Measurements from ENCODE around the gene PSMD12. TPM values are rescaled to one million over a fixed set of nuclear protein-coding genes. Genes with fewer than 3 reads are reported as not detected.
A peak's percentile ranks its signal among the peaks of the same experiment; 100 is the strongest.
"Not testable (repeated sequence)": the region's sequence is repeated elsewhere in the genome, so short reads cannot be mapped to it uniquely, and the experiment has no call there.

Gene PSMD12
- total RNA-seq, 1 experiment from 2014 or later, result 12.9 TPM

GRCh38 chr17:67365738-67366192 is 612 bp downstream of the PSMD12 start:
- in situ Hi-C loops (cut with HindIII; ENCODE audit: low pct_unique_long_range_greater_than_20kb, low sequenced_read_pairs), result no loop called here
- peak; percentile 36 for DNase-seq (ENCODE audit: low read depth)

- in situ Hi-C loops (cut with HindIII; ENCODE audit: low pct_unique_long_range_greater_than_20kb, low sequenced_read_pairs), result no loop called here
- no peak for DNase-seq (ENCODE audit: low read depth)
Measured at GRCh38 chr17:67364847-67365737, 1.3 kb downstream of the PSMD12 start.

DNA sequence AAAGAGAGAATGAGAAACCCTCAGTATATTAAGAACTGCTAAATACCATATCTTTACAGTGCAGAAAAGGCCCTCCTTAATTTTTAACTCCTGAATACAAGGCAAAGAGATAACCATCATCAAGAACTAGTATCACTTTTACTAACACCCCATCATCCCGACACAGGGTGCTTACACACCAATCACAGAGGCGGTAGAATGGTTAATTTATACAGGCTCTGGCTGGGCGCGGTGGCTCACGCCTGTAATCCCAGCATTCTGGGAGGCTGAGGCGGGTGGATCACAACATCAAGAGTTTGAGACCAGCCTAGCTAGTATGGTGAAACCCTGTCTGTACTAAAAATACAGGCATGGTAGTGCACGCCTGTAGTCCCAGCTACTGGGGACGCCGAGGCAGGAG is 4.2 kb downstream of the PSMD12 start:
- DNase-seq (ENCODE audit: low read depth), result no peak
- in situ Hi-C loops (cut with HindIII; ENCODE audit: low pct_unique_long_range_greater_than_20kb, low sequenced_read_pairs), result no loop called here

DNA sequence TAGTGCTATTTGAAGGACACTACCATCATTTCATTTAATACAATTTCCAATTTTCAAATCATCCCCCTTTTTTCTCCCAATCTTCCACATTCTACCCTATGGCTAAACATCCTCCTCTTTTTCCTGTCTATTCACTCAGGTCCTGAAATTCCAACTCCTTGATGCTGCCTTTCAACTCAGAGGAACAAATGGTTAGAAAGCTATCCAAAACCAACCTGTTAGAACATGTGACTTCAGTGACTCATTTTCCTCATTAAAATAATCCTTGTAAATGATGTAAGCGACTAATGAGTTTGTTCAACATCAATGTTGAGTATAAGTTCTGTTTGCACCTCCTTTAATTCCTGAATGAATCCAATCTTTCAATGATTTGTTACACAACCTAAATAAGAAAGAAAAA is 5.5 kb downstream of the PSMD12 start:
- DNase-seq (ENCODE audit: low read depth), result no peak
- in situ Hi-C loops (cut with HindIII; ENCODE audit: low pct_unique_long_range_greater_than_20kb, low sequenced_read_pairs), result no loop called here

GRCh38 chr17:67359960-67360791 is 6.2 kb downstream of the PSMD12 start:
- DNase-seq (ENCODE audit: low read depth), result no peak
- in situ Hi-C loops (cut with HindIII; ENCODE audit: low pct_unique_long_range_greater_than_20kb, low sequenced_read_pairs), result no loop called here

GRCh38 chr17:67358612-67359011 is 7.8 kb downstream of the PSMD12 start:
- no peak for DNase-seq (ENCODE audit: low read depth)
- in situ Hi-C loops (cut with HindIII; ENCODE audit: low pct_unique_long_range_greater_than_20kb, low sequenced_read_pairs), result no loop called here

- in situ Hi-C loops (cut with HindIII; ENCODE audit: low pct_unique_long_range_greater_than_20kb, low sequenced_read_pairs), result no loop called here
- no peak for DNase-seq (ENCODE audit: low read depth)
Measured at GRCh38 chr17:67353929-67354574, 12.3 kb downstream of the PSMD12 start.

- DNase-seq (ENCODE audit: low read depth), result no peak
Measured at GRCh38 chr17:67353161-67353560, 13.2 kb downstream of the PSMD12 start.

DNA sequence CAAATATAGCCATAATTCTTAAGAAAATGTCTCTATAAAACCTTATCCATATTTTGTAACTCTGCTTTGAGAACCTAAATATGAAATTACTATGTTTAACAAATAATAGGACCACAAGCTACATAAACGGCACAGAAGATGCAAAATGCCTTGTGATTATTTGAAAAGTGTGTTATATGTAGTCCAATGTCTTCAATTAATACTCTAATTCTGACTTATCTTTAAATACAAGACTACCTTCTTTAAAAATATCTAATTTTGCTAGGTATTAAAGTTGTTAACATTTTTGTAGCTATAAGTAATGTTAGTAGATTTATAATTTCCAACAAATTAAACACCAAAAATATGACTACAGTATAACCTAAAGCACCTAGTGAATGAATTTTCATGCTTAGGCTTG is 17.0 kb downstream of the PSMD12 start:
- DNase-seq (ENCODE audit: low read depth), result no peak
- in situ Hi-C loops (cut with HindIII; ENCODE audit: low pct_unique_long_range_greater_than_20kb, low sequenced_read_pairs), result no loop called here

More at GRCh38 chr17:67353161-67353560, 13.2 kb downstream of the PSMD12 start:
- in situ Hi-C loops (cut with HindIII; ENCODE audit: low pct_unique_long_range_greater_than_20kb, low sequenced_read_pairs), result no loop called here

DNA sequence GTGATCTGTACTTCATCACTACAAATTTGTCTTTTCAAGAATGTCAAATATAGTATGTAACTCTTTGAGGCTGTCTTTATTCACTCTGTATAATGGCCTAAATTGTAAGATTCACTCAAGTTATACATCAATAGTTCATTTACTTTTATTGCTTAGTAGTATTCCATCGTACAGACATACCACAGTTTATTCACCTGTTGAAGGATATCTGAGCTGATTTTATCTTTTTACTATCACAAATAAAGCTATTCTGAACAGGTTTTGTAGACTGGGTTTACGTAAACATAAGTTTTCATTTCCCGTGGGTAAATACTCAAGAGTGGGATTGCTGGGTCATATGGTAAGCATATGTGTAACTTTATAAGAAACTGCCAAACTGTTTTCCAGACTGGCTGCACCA is 18.6 kb downstream of the PSMD12 start:
- DNase-seq (ENCODE audit: low read depth), result no peak
- in situ Hi-C loops (cut with HindIII; ENCODE audit: low pct_unique_long_range_greater_than_20kb, low sequenced_read_pairs), result no loop called here

DNA sequence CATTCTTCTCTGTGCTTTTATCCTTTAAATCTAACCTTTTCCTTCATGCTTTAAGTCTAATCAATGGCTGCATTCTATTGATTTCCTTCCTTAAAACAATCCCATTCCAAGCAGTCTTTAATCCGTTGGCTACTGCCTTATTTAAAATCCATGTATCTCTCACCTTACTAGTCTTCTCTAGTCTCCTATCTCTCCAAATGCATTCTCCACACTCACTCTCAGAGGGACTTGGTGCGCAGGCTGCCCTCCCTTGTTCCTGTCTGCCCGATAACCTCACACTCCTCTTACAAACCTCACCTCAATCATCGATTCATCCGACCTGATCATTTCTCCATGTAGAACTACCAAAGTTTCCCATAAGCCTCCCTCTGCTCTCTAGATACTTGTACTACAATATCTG is 23.1 kb downstream of the PSMD12 start:
- no peak for DNase-seq (ENCODE audit: low read depth)
- in situ Hi-C loops (cut with HindIII; ENCODE audit: low pct_unique_long_range_greater_than_20kb, low sequenced_read_pairs), result no loop called here

GRCh38 chr17:67338353-67338752 is 28.0 kb downstream of the PSMD12 start:
- DNase-seq (ENCODE audit: low read depth); in situ Hi-C loops (cut with HindIII; ENCODE audit: low pct_unique_long_range_greater_than_20kb, low sequenced_read_pairs): not testable (repeated sequence)

- in situ Hi-C loops (cut with HindIII; ENCODE audit: low pct_unique_long_range_greater_than_20kb, low sequenced_read_pairs), result no loop called here
- DNase-seq (ENCODE audit: low read depth), result no peak
Measured at GRCh38 chr17:67336859-67337258, 29.5 kb downstream of the PSMD12 start.

- no peak for DNase-seq (ENCODE audit: low read depth)
- in situ Hi-C loops (cut with HindIII; ENCODE audit: low pct_unique_long_range_greater_than_20kb, low sequenced_read_pairs), result no loop called here
Measured at GRCh38 chr17:67335245-67335835, 31.0 kb downstream of the PSMD12 start.

DNA sequence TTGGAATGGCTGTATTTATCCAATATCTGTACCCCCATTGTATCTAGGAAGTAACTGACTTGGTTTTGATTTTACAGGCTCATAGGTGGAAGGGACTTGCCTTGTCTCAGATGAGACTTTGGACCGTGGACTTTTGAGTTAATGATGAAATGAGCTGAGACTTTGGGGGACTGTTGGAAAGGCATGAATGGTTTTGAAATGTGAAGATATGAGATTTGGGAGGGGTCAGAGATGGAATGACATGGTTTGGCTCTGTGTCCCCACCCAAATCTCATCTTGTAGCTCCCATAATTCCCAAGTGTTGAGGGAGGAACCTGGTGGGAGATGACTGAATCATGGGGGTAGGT is 34.2 kb downstream of the PSMD12 start:
- in situ Hi-C loops (cut with HindIII; ENCODE audit: low pct_unique_long_range_greater_than_20kb, low sequenced_read_pairs); DNase-seq (ENCODE audit: low read depth): not testable (repeated sequence)

DNA sequence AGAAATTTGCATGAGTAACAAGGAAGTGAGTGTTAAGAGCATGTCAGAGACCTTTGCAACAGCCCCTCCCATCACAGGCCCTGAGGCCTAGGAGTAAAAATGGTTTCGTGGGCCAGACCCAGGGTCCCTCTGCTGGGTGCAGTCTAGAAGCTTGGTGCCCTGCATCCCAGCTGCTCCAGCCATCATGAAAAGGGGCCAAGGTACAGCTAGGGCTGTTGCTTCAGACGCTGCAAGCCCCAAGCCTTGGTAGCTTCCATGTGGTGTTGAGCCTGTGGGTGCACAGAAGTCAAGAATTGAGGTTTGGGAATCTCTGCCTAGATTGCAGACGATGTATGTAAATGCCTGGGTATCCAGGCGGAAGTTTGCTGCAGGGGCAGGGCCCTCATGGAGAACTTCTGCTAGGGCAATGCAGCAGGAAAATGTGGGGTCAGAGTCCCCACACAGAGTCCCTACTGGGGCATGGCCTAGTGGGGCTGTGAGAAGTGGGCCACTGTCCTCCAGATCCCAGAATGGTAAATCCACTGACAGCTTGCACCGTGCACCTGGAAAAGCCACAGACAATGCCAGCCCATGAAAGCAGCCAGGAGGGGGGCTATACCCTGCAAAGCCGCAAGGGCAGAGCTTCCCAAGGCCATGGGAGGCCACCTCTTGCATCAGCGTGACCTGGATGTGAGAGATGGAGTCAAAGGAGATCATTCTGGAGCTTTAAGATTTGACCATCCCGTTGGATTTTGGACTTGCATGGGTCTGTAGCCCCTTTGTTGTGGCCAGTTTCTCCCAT is 34.8 kb downstream of the PSMD12 start:
- in situ Hi-C loops (cut with HindIII; ENCODE audit: low pct_unique_long_range_greater_than_20kb, low sequenced_read_pairs), result not testable (repeated sequence)

DNA sequence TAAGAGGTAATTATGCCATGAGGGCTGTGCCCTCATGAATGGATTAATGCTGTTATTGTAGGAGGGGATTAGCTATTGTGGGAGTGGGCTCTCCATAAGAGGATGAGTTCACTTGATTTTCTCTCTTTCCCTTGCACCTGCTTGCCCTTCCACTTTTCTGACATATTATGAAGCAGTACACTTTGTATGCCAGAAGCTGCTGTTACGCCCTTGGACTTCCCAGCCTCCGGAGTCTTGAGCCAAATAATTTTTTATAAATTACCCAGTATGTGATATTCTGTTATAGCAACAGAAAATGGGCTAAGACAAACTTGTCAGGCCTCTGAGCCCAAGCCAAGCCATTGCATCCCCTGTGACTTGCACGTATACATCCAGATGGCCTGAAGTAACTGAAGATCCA is 38.4 kb downstream of the PSMD12 start:
- in situ Hi-C loops (cut with HindIII; ENCODE audit: low pct_unique_long_range_greater_than_20kb, low sequenced_read_pairs), result no loop called here

More for the DNA sequence above, 34.8 kb downstream of the PSMD12 start:
- DNase-seq (ENCODE audit: low read depth), result not testable (repeated sequence)

More for the DNA sequence above, 38.4 kb downstream of the PSMD12 start:
- no peak for DNase-seq (ENCODE audit: low read depth)
